Neural cell (in vitro differentiated cells): Measurements from ENCODE around the gene TGDS.

ENCODE experiments used
- EZH2 ChIP-seq: fragments of 200-600, 300-800 bp; shearing (Covaris generic), sonication (generic); IDR thresholded peaks from 2 replicates; pipeline ENCODE4 v1.6.1; 2014; ENCODE audit warnings: antibody characterized with exemption, low read length, borderline replicate concordance, mild to moderate bottlenecking; ENCODE audit not compliant: insufficient read depth, poor library complexity, severe bottlenecking
- RAD21 ChIP-seq: fragments of 450-650 bp; conservative IDR thresholded peaks from 2 replicates; pipeline ENCODE4 v1.6.1; 2014; ENCODE audit warnings: antibody characterized with exemption, mild to moderate bottlenecking, moderate library complexity
- TF ChIP-seq, protein P1 (sequence below): fragments of 450-650 bp; IDR thresholded peaks from 2 replicates; pipeline ENCODE4 v1.5.1; 2014; ENCODE audit warnings: antibody characterized with exemption, mild to moderate bottlenecking, moderate library complexity; ENCODE audit not compliant: poor library complexity, severe bottlenecking
- TF ChIP-seq, protein P2 (sequence below): IDR thresholded peaks from 2 replicates; pipeline ENCODE4 v1.6.1; 2012; ENCODE audit warnings: borderline replicate concordance

GRCh38 chr13:94544922-94545321 is 51.0 kb downstream of the TGDS start:
- TF ChIP-seq RAD21, result no peak
- TF ChIP-seq, protein P1, sequence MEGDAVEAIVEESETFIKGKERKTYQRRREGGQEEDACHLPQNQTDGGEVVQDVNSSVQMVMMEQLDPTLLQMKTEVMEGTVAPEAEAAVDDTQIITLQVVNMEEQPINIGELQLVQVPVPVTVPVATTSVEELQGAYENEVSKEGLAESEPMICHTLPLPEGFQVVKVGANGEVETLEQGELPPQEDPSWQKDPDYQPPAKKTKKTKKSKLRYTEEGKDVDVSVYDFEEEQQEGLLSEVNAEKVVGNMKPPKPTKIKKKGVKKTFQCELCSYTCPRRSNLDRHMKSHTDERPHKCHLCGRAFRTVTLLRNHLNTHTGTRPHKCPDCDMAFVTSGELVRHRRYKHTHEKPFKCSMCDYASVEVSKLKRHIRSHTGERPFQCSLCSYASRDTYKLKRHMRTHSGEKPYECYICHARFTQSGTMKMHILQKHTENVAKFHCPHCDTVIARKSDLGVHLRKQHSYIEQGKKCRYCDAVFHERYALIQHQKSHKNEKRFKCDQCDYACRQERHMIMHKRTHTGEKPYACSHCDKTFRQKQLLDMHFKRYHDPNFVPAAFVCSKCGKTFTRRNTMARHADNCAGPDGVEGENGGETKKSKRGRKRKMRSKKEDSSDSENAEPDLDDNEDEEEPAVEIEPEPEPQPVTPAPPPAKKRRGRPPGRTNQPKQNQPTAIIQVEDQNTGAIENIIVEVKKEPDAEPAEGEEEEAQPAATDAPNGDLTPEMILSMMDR, result no peak
- TF ChIP-seq EZH2, result no peak
- TF ChIP-seq, protein P2, sequence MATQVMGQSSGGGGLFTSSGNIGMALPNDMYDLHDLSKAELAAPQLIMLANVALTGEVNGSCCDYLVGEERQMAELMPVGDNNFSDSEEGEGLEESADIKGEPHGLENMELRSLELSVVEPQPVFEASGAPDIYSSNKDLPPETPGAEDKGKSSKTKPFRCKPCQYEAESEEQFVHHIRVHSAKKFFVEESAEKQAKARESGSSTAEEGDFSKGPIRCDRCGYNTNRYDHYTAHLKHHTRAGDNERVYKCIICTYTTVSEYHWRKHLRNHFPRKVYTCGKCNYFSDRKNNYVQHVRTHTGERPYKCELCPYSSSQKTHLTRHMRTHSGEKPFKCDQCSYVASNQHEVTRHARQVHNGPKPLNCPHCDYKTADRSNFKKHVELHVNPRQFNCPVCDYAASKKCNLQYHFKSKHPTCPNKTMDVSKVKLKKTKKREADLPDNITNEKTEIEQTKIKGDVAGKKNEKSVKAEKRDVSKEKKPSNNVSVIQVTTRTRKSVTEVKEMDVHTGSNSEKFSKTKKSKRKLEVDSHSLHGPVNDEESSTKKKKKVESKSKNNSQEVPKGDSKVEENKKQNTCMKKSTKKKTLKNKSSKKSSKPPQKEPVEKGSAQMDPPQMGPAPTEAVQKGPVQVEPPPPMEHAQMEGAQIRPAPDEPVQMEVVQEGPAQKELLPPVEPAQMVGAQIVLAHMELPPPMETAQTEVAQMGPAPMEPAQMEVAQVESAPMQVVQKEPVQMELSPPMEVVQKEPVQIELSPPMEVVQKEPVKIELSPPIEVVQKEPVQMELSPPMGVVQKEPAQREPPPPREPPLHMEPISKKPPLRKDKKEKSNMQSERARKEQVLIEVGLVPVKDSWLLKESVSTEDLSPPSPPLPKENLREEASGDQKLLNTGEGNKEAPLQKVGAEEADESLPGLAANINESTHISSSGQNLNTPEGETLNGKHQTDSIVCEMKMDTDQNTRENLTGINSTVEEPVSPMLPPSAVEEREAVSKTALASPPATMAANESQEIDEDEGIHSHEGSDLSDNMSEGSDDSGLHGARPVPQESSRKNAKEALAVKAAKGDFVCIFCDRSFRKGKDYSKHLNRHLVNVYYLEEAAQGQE, result no peak
